ENCODE results near the gene CACNA2D4.

CACNA2D4 gene

GRCh38 chr12:1815814-1816729 lies 102.4 kb downstream of the CACNA2D4 start:
- DNase-seq (ENCODE audit: low spot score): no peak

GRCh38 chr12:1815108-1815507 lies 103.3 kb downstream of the CACNA2D4 start:
- DNase-seq (ENCODE audit: low spot score): no peak

DNA sequence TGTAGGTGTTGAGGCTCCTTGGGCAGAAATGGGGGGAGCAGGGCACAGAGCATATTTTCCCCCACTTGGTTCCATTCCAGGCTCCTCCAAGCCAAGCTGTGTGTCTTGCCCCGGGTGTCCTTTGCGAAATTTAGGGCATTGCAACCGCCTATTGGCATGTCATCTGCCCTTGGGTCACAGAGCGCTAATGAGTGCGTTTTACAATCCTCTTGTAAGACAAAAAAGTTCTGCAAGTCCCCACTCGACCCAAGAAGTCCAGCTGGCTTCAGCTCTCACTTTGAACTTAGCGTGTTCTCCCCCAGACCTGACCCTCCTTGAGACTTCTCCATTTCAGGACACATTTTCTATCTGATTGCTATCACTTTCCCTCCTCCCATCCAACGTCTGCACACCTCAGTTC lies 104.2 kb downstream of the CACNA2D4 start:
- no peak for DNase-seq (ENCODE audit: low spot score)

GRCh38 chr12:1812650-1813302 lies 105.7 kb downstream of the CACNA2D4 start:
- peak; percentile 61 for DNase-seq (ENCODE audit: low spot score)

DNA sequence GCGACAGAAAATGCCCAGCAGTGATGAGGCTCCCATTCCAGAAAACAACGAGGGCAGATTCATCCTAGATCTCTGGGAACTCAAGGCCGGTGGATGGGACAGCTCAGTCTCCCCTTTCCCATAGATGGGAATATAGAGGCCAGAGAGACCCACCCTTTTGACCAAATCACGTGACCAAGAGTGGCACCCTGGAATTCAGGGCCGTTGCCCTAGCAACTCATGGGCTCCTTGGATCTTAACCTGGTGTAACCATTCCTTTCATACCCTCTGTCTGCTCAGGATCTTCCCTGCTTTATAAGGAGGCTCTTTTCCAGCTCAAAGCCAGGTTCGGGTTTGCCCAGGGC lies 106.5 kb downstream of the CACNA2D4 start:
- no peak for DNase-seq (ENCODE audit: low spot score)

- DNase-seq (ENCODE audit: low spot score): no peak
Observed at GRCh38 chr12:1811281-1811947, 107.0 kb downstream of the CACNA2D4 start.

DNA sequence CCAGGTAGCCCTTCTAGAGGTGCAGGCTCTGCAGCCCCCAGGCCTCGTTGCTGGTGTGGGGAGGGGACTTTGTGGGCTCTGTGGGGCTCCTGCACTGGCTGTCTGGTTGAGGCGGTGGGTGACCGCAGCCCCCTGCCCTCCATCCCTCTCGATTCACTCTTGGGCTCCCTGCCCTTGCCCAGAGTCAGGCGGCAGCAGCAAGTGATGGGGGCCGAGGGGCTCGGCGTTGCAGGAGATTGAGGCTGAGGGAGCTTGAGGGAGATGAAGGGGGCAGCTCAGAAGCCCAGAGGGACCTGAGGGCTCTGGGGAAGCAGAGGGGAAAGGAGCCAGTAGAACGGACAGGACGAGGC lies 107.5 kb downstream of the CACNA2D4 start:
- no peak for DNase-seq (ENCODE audit: low spot score)

GRCh38 chr12:1810201-1810930 lies 108.1 kb downstream of the CACNA2D4 start:
- DNase-seq (ENCODE audit: low spot score): no peak

DNA sequence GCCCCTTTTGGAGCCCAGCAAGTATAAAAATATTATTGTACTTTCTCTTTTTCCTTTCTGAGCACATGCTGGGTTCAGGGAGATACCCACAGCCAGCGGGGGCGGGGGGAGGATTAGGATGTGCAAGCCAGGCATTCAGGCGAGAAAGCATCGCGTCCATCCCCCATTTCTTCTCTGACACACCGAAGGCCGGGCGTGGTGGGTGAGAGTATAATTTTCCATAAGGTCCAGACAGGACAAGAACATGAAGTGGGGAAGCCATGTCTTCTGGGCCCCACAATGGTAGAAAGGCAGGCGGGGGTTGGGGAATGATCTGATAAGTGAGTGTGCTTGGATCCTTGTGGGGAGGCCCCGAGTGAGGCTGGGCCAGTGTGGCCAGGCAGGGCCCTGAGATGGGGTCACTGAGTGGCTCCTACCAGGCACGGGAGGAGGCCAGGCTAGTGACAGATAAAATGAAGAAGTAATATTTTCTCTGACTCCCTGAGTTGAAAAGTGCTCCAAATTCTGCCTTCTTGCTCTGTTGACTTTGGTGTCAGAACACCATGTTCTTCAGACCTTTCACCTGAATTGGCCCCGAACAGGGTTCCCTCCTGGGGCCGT lies 108.8 kb downstream of the CACNA2D4 start:
- no peak for DNase-seq (ENCODE audit: low spot score)

DNA sequence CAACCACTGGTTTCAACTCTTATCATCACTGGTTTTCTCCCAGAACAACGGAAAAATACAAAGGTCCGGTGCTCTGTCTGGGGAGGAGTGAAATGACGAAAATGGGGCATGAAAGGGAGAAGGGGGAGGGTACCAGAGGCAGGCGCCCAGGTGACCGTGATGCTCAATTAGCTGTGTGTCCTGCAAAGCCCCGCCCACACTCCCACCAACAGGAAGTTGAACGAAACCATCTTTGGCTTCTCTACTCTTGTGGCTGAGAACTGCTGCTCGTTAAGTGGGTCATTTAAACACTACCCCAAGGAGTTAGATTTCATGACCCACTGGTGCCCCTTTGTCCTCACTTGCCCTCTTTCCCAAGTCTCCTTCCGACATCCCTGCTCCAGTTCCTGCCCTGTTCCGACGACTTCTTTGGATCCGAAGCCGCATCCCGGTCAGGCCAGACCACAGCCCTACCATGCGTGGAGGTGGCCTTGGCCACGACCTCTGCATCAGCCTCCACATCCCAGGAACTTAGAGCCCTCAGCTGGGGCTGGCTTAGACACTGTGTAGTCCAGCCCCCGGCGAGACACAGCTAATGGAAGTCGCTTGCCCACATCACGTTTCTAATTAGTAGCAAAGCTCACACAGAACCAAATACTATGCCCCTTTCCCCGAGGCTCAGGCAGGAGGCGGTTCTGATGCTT lies 109.5 kb downstream of the CACNA2D4 start:
- DNase-seq (ENCODE audit: low spot score): no peak

- no peak for DNase-seq (ENCODE audit: low spot score)
Observed at GRCh38 chr12:1808036-1808797, 110.2 kb downstream of the CACNA2D4 start.

DNA sequence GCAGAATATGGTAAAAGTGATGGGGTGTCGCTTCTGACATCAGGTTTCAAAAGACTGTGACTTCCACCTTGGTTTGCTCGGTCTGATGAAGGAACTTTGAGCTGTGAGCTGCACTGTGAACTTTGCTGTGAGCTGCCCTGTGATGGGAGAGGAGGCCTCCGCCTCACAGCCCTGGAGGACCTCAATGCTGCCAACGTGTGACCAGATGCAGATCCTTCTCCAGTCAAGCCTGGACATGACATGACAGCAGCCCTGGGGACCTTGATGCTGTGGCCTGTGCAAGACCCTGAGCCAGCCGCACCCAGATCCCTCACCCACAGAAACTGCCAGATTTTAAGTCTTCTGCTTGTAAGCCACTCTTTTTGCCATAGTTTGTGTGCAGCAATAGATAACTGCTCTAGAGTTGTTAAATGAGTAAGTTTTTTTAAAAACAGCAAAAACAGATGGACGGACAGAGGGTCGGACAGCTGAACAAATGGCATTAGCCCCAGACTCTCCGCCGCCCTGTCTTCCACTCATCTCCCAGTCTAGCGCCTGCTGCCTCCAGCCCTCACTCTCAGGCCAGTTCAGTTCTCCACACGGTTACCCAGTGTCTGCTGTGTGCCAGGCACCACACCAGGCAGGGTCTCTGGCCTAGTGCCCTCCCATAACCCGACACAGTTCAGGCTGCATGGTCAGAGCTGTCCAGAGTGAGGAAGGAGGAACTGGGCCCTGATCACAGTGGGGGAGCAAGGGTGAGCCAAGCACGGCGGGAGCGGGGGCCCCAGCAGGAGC lies 111.2 kb downstream of the CACNA2D4 start:
- DNase-seq (ENCODE audit: low spot score): no peak

GRCh38 chr12:1806301-1807086 lies 112.0 kb downstream of the CACNA2D4 start:
- no peak for DNase-seq (ENCODE audit: low spot score)

DNA sequence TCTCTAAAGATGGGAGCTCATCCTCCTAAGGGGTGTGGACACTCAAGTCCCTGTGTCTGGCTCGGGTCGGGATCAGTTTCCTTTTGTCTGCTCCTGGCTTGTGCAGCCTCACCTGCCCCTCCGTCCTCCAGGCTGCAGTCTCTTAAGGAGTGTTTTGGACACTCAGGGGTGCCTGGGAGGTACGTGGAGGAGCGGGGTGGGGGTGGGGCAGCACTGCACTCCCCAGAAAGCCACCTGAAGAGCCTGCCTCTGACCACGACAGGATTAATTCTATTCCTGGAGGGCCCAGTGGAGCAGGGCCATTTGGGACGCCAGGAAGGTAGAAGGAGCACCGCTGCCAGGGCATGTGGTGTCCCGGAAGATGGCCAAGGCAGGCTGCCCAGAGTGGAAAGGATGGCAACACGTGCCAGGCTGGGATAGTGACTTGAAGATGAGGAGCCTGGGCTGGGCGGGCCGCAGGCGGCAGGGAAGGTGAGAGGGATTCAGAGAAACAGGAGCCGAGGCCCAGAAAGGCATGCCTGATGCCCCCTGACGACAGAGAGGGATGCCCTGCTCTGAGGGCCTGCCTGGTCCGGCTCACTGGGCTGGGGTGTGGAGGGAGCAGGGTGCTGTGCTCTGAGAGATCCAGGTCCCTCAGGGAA lies 112.9 kb downstream of the CACNA2D4 start:
- no peak for DNase-seq (ENCODE audit: low spot score)

GRCh38 chr12:1804545-1805332 lies 113.7 kb downstream of the CACNA2D4 start:
- DNase-seq (ENCODE audit: low spot score): peak; percentile 94

- DNase-seq (ENCODE audit: low spot score): no peak
Observed at GRCh38 chr12:1803736-1804135, 114.7 kb downstream of the CACNA2D4 start.

GRCh38 chr12:1801303-1801975 lies 117.0 kb downstream of the CACNA2D4 start:
- DNase-seq (ENCODE audit: low spot score): no peak
